NCI-H345 (cell line): ENCODE data around the gene ISG20.

Source experiments
- DNase-seq: peaks from one replicate; lab custom pipeline; 2025; lab: John Stamatoyannopoulos, UW

The ISG20 gene

GRCh38 chr15:88655103-88655553 lies 16.3 kb downstream of the ISG20 start:
- no peak for DNase-seq

GRCh38 chr15:88655800-88656488 lies 17.1 kb downstream of the ISG20 start:
- no peak for DNase-seq

GRCh38 chr15:88656760-88657221 lies 18.0 kb downstream of the ISG20 start:
- DNase-seq = no peak

GRCh38 chr15:88657326-88658069 lies 18.7 kb downstream of the ISG20 start:
- no peak for DNase-seq

GRCh38 chr15:88658070-88658965 lies 19.5 kb downstream of the ISG20 start:
- no peak for DNase-seq

GRCh38 chr15:88658972-88659931 lies 20.4 kb downstream of the ISG20 start:
- no peak for DNase-seq

GRCh38 chr15:88661041-88661700 lies 22.4 kb downstream of the ISG20 start:
- no peak for DNase-seq

- no peak for DNase-seq
Measured at GRCh38 chr15:88661761-88662556, 23.1 kb downstream of the ISG20 start.

- no peak for DNase-seq
Measured at GRCh38 chr15:88663141-88663621, 24.4 kb downstream of the ISG20 start.

GRCh38 chr15:88664151-88664778 lies 25.4 kb downstream of the ISG20 start:
- no peak for DNase-seq

- DNase-seq = no peak
Measured at GRCh38 chr15:88674661-88675060, 35.8 kb downstream of the ISG20 start.

GRCh38 chr15:88678755-88679154 lies 39.9 kb downstream of the ISG20 start:
- DNase-seq = no peak

GRCh38 chr15:88680241-88681001 lies 41.6 kb downstream of the ISG20 start:
- no peak for DNase-seq

- no peak for DNase-seq
Measured at GRCh38 chr15:88681610-88682221, 42.9 kb downstream of the ISG20 start.

GRCh38 chr15:88684345-88684744 lies 45.5 kb downstream of the ISG20 start:
- no peak for DNase-seq

- DNase-seq = no peak
Measured at GRCh38 chr15:88686166-88686565, 47.4 kb downstream of the ISG20 start.

GRCh38 chr15:88688394-88688933 lies 49.6 kb downstream of the ISG20 start:
- no peak for DNase-seq

- DNase-seq = no peak
Measured at GRCh38 chr15:88690331-88690730, 51.5 kb downstream of the ISG20 start.
